Measurements from ENCODE around the gene ATP6V0E1.

DNA sequence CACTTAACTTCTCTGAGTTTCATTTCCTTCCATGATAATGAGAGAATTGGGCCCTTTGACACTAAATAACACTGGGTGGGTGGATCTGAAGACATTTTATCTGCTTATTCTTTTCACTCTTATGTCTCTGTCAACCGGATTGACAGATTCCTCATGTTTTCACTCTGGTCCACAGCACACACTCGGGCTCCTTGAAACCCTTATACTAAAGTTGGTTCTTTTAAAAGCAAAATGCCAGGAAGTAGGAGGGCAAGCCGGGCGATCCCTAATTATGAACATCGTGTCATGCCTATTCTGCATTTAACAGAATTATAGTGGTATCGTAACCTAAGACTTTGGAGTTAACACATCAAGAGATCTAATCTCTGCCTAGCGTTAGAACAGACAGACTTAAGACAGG lies 44.3 kb downstream of the ATP6V0E1 start:
- TF ChIP-seq CTCF (conservative IDR thresholded peaks at IDR 0.05; ENCODE audit: low read depth in 2 of 2) (no peak), EZH2 (IDR thresholded peaks at IDR 0.05; ENCODE audit: low read depth, unreplicated experiment) (no peak), ZNF331 (CRISPR knock-in tag; IDR thresholded peaks at IDR 0.05; ENCODE audit: low read depth) (no peak)

All from GM23338 (cell line).